OCI-M1 (cell line): ENCODE data around the gene NPIPA5.
A peak's percentile ranks its signal among the peaks of the same experiment; 100 is the strongest.
"Not testable (repeated sequence)": the region's sequence is repeated elsewhere in the genome, so short reads cannot be mapped to it uniquely, and the experiment has no call there.

ENCODE experiments used
- DNase-seq: peaks from one replicate; lab custom pipeline; 2025; lab: John Stamatoyannopoulos, UW

The NPIPA5 gene

DNA sequence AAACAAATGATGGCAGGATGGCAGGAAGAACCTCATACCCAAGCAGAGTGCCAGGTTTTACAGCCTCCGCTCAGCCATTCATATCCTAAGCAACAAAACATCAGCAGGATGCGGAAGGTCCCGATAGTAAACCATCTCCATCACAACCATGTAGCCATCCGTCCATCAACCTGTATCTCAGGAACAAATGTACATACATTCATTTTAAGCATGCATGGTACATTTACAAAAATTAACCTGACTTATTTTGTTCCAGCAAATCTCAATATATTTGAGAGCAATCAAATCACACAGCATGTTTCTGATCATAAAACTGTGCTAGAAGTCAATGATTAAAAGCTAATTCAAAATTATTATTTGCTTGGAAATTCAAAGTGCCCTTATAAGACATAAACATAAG lies at the start of gene NPIPA5:
Gene NPIPA5, minus strand, starts transcription at position 101 of the 400 bp plus-strand sequence. Its CDS starts 0 bp downstream, at position 101.
- DNase-seq: not testable (repeated sequence)

DNA sequence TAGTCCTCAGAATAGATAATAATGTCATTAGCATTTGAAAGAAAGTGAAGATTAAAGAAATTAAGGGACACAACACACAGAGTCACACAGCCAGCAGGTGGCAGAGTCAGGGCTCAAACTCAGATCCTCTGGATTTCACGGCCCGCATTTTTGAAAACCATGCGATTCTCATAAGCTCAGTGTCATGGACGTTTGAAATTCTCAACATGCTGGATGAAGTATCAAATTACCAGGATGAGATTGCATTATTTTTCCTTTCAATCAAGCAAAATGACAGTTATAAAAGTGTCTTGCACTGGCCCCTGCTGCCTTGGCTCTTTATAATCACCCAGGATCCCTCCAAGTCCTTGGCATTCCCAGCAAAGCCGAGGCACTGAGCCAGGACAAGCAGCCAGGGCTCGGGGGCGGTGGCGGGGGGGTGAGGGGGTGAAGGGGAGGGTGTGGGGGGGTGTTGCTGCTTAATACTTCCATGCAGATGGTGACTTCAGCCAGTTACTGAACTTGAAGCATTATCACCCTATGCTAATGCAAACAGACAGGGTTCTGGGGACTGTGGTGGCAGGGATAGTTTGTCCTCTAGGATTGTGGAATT lies 49.6 kb upstream of the NPIPA5 start:
- peak; percentile 88 for DNase-seq

- DNase-seq: no peak
Measured at GRCh38 chr16:15426796-15427195, 48.7 kb upstream of the NPIPA5 start.

- no peak for DNase-seq
Measured at GRCh38 chr16:15425861-15426260, 47.8 kb upstream of the NPIPA5 start.

DNA sequence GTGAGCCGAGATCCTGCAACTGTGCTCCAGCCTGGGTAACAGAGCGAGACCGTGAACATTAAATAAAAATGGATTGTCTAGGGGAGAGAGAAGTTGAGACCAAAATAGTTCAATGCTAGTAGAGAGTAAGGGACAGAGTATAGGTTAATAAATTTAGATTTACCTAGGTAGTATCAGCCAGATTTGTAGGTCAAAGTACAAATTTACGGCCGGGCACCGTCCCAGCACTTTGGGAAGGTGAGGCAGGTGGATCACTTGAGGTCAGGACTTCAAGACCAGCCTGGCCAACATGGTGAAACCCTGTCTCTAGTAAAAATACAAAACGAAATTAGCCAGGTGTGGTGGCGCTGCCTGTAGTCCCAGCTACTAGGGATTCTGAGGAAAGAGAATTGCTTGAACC lies 44.1 kb upstream of the NPIPA5 start:
- no peak for DNase-seq

DNA sequence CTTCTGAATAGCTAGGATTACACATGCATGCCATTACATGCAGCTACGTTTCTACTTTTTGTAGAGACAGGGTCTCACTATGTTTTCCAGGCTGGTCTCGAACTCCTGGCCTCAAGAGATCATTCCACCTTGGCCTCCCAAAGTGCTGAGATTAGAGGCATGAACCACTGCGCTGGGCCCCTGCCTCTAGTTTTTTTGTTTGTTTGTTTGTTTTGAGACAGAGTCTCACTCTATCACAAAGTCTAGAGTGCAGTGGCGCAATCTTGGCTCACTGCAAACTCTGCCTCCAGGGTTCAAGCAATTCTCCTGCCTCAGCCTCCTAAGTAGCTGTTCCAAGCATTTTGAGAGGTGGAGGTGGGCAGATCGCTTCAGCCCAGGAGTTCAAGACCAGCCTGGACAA lies 43.6 kb upstream of the NPIPA5 start:
- DNase-seq: not testable (repeated sequence)

DNA sequence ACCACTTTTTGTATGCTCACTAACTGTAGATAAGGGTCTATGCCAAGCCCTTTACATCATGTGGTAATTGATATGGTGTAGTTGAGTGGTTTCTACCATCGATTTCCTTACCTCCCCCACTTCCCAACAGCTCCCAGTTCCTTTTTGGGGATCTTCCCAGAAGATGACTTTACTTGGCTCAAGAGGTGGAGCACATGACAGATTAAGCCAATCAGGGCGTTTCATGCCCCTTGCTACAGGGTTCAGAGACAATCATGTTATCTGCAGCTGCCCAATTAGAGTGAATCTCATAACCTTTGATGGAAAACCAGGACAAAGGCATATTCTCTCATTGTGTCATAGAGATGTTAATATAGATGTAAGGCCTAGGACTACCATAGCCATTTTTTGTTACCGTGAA lies 40.1 kb upstream of the NPIPA5 start:
- no peak for DNase-seq

GRCh38 chr16:15417197-15417596 lies 39.1 kb upstream of the NPIPA5 start:
- DNase-seq: no peak

- no peak for DNase-seq
Measured at GRCh38 chr16:15415511-15415985, 37.5 kb upstream of the NPIPA5 start.

DNA sequence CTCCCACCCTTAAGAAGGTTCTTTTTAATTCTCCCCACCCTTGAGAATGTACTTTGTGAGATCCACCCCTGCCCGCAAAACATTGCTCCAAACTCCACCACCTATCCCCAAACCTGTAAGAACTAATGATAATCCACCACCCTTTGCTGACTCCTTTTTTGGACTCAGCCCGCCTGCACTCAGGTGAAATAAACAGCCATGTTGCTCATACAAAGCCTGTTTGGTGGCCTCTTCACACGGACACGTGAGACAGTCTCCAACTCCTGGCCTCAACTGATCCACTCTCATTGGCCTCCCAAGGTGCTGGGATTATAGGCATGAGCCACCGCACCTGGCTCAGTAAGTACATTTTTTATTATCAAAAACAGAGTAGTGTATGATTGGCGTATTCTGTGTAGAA lies 31.4 kb upstream of the NPIPA5 start:
- not testable (repeated sequence) for DNase-seq

DNA sequence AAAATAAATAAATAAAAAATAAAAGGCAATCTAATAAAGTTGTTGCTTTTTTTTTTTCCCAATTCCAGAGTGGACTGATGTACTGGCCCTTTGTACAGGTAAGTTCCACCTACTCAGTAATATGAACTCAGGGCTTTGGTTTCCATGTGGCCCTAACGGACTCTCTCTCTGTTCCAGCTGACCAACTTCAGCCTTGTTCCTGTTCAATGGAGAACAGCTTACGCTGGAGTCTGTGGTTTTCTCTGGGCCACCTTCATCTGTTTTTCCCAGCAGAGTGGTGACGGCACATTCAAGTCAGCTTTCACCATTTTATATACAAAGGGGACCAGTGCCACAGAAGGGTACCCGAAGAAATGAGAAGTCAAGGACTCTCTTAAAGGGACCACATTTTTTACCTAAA lies 29.7 kb upstream of the NPIPA5 start:
- not testable (repeated sequence) for DNase-seq

- DNase-seq: no peak
Measured at GRCh38 chr16:15404792-15405191, 26.7 kb upstream of the NPIPA5 start.

DNA sequence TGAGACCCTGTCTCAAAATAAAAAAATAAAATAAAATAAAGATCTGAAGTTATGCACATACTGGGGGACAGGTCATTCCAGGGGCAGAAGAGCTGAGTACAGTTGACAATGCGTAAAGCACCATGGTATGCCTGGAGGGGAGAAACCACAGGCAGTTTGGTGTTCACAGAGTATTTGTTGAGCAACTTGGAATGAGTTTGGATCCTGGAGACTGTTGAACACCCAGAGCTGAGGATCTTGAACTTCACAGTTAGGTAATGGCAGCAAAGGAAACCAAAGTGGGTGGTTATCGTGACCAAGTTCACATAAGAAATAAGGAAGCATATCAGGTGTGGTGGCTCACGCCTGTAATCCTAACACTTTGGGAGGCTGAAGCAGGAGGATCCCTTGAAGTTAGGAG lies 26.0 kb upstream of the NPIPA5 start:
- not testable (repeated sequence) for DNase-seq

DNA sequence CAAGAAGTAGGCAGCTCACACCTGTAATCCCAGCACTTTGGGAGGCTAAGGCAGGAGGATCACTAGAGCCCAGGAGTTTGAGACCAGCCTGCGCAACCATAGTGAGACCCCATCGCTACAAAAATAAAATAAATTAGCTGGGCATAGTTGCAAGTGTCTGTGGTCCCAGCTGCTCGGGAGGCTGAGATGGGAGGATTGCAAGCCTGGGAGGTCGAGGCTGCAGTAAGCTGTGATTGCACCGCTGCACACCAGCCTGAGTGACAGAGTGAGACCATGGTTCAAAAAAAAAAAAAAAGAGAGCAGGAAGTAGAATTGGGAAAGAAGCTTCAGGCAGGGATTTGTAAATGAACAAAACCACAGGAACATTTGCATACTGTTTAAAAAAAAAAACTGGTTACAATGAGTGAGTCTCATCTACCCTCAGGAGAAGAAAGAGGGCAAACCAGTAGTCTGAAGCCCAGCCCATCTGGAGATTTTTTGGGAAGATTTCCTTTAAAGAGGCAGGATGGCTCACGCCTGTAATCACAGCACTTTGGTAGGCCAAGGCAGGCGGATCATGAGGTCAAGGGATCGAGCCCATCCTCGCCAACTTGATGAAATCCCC lies 25.4 kb upstream of the NPIPA5 start:
- no peak for DNase-seq

GRCh38 chr16:15401972-15402371 lies 23.9 kb upstream of the NPIPA5 start:
- DNase-seq: no peak

- not testable (repeated sequence) for DNase-seq
Measured at GRCh38 chr16:15400314-15400713, 22.2 kb upstream of the NPIPA5 start.

DNA sequence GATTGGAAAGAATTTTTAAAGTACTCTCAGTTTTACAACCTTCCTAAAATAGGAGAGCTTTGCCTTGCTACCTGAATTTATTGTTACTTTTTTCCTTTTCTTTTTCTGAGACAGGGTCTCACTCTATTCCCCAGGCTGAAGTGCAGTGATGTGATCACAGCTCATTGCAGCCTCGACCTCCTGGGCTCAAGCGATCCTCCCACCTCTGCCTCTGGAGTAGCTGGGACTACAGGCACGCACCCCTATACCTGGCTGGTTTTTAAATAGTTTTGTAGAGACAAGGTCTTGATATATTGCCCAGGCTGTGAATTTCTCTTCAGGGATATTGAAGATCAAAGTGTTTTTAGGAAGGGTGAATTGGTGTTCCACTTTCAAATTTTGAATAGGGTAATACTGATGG lies 21.2 kb upstream of the NPIPA5 start:
- DNase-seq: no peak

DNA sequence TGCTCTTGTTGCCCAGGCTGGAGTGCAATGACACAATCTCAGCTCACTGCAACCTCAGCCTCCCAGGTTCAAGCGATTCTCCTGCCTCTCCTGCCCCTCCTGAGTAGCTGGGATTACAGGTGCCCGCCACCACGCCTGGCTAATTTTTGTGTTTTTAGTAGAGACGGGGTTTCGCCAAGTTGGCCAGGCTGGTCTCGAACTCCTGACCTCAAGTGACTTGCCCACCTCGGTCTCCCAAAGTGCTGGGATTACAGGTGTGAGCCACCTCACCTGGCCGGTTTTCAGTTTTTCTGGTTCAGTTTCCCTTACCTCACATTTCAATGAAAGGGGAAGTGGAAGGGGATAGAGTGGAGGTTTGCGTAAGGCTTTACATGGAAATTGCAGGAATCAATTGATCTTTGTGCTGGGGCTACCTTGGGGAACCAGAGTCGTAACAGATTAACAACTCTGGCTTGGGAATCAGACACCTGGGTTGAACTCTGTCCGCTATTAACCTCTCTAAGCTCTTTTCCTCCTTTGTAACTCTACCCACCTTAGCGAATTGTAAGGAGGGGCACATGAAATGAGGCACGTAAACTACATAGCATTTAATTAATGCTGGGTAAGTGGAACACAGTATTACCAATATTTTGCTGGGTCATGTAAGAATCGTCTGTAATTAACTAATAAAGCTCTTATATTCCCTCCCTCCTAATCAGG lies 20.7 kb upstream of the NPIPA5 start:
- DNase-seq: no peak

GRCh38 chr16:15396948-15397594 lies 19.0 kb upstream of the NPIPA5 start:
- DNase-seq: no peak

- DNase-seq: not testable (repeated sequence)
Measured at GRCh38 chr16:15396509-15396829, 18.4 kb upstream of the NPIPA5 start.

- peak; percentile 38 for DNase-seq
Measured at GRCh38 chr16:15395631-15396508, 17.8 kb upstream of the NPIPA5 start, which contains the start of gene MPV17L. MPV17L (plus strand) TSS chr16:15395754; CDS start chr16:15395898, 144 bp downstream.

DNA sequence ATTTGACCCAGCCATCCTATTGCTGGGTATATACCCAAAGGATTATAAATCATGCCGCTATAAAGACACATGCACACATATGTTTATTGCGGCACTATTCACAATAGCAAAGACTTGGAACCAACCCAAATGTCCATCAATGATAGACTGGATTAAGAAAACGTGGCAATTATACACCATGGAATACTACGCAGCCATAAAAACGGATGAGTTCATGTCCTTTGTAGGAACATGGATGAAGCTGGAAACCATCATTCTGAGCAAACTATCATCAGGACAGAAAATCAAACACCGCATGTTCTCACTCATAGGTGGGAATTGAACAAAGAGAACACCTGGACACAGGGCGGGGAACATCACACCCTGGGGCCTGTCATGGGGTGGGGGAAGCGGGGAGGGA lies 14.9 kb upstream of the NPIPA5 start:
- DNase-seq: not testable (repeated sequence)
